VCaP (cell line): ENCODE results near the gene COL1A1.

ENCODE experiments used
- H3K27ac ChIP-seq: fragments of 450-650 bp; 2 replicates; pipeline ENCODE4 v1.5.1; 2017
- TF ChIP-seq, protein P1 (sequence below): fragments of 450-650 bp; conservative IDR thresholded peaks from 2 replicates; pipeline ENCODE4 v1.5.1; 2017; ENCODE audit warnings: mild to moderate bottlenecking, moderate library complexity

Gene COL1A1

DNA sequence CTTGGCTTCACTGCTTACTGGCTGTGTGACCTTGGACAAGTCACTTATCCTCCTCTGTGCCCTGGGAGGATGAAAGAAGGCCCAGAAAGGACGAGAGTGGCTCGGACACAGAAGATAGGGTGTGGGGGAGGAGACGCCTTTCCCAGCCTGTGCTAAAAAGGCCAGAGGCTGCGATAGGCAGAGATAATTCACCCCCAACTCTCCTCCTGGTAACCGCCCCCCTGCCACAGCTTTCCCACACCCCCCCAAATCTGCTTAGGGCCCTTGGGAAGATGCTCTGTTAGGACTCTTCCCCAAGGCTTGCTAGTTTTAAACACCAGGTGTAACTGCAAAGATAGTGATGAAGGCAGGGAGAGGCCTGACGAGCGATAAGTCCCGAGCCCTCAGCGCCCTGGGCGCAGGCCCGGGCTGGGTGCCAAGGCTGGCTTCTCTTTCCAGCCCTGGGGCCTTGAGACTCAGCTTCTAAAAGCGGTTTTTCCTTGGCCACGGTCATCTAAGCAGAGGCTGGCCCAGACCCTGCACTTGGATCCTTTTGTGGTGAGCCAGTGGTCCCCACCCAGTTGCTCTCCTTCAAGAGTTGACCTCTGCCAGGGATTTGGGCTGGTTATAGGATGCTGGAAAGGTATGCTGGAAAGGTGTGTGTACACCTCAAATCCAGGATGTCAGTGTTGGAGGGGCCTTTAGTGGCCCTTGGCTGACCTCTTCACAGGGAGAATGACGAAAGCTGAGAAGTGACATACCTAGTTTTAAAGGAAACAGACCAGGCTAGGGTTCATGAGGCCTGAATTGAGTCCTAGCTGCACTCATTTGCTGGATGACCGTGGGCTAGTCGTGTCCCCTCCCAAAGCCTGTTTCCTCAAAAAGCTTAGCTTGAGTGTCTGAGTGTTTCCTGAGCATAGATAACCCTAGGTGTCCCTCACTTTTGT lies 47.5 kb downstream of the COL1A1 start:
- H3K27ac ChIP-seq: no peak overlapping the region
- TF ChIP-seq, protein P1, sequence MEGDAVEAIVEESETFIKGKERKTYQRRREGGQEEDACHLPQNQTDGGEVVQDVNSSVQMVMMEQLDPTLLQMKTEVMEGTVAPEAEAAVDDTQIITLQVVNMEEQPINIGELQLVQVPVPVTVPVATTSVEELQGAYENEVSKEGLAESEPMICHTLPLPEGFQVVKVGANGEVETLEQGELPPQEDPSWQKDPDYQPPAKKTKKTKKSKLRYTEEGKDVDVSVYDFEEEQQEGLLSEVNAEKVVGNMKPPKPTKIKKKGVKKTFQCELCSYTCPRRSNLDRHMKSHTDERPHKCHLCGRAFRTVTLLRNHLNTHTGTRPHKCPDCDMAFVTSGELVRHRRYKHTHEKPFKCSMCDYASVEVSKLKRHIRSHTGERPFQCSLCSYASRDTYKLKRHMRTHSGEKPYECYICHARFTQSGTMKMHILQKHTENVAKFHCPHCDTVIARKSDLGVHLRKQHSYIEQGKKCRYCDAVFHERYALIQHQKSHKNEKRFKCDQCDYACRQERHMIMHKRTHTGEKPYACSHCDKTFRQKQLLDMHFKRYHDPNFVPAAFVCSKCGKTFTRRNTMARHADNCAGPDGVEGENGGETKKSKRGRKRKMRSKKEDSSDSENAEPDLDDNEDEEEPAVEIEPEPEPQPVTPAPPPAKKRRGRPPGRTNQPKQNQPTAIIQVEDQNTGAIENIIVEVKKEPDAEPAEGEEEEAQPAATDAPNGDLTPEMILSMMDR: no peak

DNA sequence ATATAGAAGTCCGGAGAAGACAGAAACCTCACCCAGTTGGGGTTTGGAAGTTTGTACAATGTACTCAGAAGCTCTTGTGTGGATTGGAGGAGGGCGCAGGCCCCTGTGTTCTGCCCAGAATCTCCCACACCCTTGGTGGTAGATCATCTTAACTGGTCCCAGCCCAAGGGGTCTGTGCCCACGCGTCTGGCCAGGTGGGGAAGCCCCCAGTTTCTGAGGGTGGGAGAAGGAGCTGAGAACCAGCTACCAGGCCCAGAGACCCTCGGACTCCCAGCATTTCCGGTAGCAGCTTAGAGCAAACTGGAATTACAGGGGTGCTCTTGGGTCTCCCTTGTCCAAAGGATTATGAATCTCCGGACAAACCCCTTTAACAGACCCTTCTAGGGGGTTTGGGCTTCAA lies 48.7 kb downstream of the COL1A1 start:
- TF ChIP-seq, protein P1: no peak
- no peak overlapping the region for H3K27ac ChIP-seq

- H3K27ac ChIP-seq: peak overlapping the region; percentile 86; the same call in 1 of the 2 replicates
- TF ChIP-seq, protein P1: no peak
Measured at GRCh38 chr17:50151937-50152547, 49.4 kb downstream of the COL1A1 start.

GRCh38 chr17:50151041-50151936 lies 50.1 kb downstream of the COL1A1 start:
- H3K27ac ChIP-seq: peak overlapping the region; percentile 86
- TF ChIP-seq, protein P1: peak; percentile 74

GRCh38 chr17:50150354-50151040 lies 50.9 kb downstream of the COL1A1 start, which contains the start of gene PPP1R9B:
Gene PPP1R9B, minus strand, starts transcription at chr17:50150677. Its CDS starts 164 bp downstream, at chr17:50150513.
- TF ChIP-seq, protein P1: no peak
- H3K27ac ChIP-seq: peak within 1 kb of the TSS; percentile 86

DNA sequence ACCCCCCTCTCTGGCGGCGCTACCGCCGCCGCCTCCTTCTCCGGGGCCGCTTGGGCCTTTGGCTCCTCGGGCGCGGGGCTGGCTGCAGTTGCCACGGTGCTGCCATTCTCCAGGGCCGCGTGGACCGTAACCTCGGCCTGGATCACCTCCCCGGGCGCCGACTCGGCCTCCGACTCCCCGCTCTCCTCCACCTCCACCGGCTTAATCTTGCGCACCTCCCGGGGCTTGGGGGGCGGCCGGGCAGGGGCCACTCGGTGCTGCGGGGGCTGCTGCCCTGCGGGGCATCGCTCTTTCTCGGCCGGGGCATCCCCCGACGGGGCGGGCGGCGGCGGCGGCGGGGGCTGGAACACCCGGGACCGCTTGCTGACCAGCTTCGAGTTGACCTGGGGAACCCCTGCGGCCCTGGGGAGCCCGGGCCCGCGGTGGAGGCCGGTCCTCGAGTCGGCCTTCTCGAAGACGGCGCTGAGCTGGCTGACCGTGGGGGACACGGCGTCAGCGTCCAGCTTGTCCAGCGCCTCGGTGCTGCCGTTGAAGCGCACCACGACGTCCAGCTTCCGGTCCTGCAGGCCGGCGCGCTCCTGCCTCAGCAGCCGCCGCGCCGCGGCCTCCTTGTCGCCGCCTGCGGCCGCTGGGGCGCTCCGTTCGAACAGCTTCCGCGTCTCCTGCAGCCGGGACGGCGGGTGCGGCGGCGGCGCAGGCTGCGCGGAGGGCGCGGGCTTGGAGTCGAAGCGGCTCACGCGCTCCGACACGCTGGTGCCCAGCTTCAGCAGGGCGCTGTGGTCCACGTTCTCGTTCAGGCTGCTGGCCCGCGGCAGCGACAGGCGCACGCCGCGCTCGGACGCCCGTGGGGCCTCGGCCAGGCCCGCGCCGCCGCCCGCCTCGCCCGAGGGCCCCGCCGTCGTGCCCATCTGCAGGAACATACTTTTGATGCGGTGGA lies 51.7 kb downstream of the COL1A1 start:
- TF ChIP-seq, protein P1: peak; percentile 23
- H3K27ac ChIP-seq: peak overlapping the region; percentile 86
